NCI-H526 treated with DMSO at 0.1 percent for 48 hours (cell line): ENCODE measurements around the gene JADE2.
"Not testable (repeated sequence)": the region's sequence is repeated elsewhere in the genome, so short reads cannot be mapped to it uniquely, and the experiment has no call there.

Experiments used
- DNase-seq: peaks from one replicate; lab custom pipeline; 2025; lab: John Stamatoyannopoulos, UW

JADE2 gene

GRCh38 chr5:134524826-134525682 is at the start of gene JADE2:
Gene JADE2, plus strand, starts transcription at chr5:134525670. Its CDS starts 10,188 bp downstream, at chr5:134535858.
- peak; percentile 24 for DNase-seq

- no peak for DNase-seq
These were observed 47.8 kb upstream of the JADE2 start for GRCh38 chr5:134477462-134478245.

- DNase-seq, result no peak
These were observed 45.6 kb upstream of the JADE2 start for GRCh38 chr5:134479839-134480238.

GRCh38 chr5:134489227-134489944 is 36.1 kb upstream of the JADE2 start:
- no peak for DNase-seq

- no peak for DNase-seq
These were observed 35.1 kb upstream of the JADE2 start for GRCh38 chr5:134490255-134490924.

GRCh38 chr5:134490925-134491271 is 34.6 kb upstream of the JADE2 start:
- no peak for DNase-seq

- no peak for DNase-seq
These were observed 33.5 kb upstream of the JADE2 start for GRCh38 chr5:134491841-134492442.

GRCh38 chr5:134492568-134492967 is 32.9 kb upstream of the JADE2 start:
- no peak for DNase-seq

- no peak for DNase-seq
These were observed 31.9 kb upstream of the JADE2 start for GRCh38 chr5:134493461-134494055.

- no peak for DNase-seq
These were observed 30.7 kb upstream of the JADE2 start for GRCh38 chr5:134494780-134495179.

GRCh38 chr5:134499905-134500304 is 25.6 kb upstream of the JADE2 start:
- DNase-seq, result not testable (repeated sequence)

GRCh38 chr5:134500699-134501430 is 24.6 kb upstream of the JADE2 start:
- DNase-seq, result no peak

GRCh38 chr5:134502259-134502658 is 23.2 kb upstream of the JADE2 start:
- DNase-seq, result peak; percentile 47

GRCh38 chr5:134503088-134503936 is 22.2 kb upstream of the JADE2 start:
- no peak for DNase-seq

- no peak for DNase-seq
These were observed 21.5 kb upstream of the JADE2 start for GRCh38 chr5:134503937-134504437.

GRCh38 chr5:134504629-134505300 is 20.7 kb upstream of the JADE2 start:
- no peak for DNase-seq

- DNase-seq, result peak; percentile 78
These were observed 19.1 kb upstream of the JADE2 start for GRCh38 chr5:134506054-134507039.
